GM12873 (cell line): ENCODE data around the gene FBXW11.

ENCODE experiments used
- TF ChIP-seq, protein P1 (sequence below): IDR thresholded peaks from 2 replicates; pipeline ENCODE4 v1.5.1; 2012; ENCODE audit warnings: low read depth, mild to moderate bottlenecking, moderate library complexity, low read length, control low read depth; ENCODE audit not compliant: insufficient read depth; ENCODE audit errors: missing control alignments

FBXW11 gene

DNA sequence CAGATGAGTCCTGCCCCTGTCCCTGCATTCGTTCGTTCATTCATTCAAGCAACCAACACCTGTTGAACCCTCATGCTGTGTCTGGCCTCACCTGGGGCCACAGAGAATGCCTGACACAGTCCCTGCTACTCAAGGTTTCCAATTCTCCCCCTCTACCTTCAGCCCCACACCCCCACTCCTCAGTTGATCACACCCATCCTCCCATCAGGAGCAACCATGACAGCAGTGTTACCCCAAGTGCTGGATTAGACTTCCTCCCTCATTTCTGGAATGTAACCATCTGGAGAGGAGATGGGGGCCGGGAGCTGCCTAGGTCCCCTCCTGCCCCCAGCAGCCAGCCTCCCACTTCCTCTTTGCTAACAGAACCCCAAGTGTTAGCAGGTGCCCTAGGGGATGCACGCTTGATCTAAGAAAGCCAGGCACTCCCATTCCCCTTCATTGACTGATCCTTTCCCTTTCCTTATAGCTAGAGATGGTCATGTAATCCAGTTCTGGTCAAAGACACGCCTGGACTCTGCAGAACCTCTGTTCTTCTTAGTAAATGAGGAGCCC lies 163.6 kb downstream of the FBXW11 start:
- TF ChIP-seq, protein P1, sequence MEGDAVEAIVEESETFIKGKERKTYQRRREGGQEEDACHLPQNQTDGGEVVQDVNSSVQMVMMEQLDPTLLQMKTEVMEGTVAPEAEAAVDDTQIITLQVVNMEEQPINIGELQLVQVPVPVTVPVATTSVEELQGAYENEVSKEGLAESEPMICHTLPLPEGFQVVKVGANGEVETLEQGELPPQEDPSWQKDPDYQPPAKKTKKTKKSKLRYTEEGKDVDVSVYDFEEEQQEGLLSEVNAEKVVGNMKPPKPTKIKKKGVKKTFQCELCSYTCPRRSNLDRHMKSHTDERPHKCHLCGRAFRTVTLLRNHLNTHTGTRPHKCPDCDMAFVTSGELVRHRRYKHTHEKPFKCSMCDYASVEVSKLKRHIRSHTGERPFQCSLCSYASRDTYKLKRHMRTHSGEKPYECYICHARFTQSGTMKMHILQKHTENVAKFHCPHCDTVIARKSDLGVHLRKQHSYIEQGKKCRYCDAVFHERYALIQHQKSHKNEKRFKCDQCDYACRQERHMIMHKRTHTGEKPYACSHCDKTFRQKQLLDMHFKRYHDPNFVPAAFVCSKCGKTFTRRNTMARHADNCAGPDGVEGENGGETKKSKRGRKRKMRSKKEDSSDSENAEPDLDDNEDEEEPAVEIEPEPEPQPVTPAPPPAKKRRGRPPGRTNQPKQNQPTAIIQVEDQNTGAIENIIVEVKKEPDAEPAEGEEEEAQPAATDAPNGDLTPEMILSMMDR: no peak

- TF ChIP-seq, protein P1: no peak
Observed at GRCh38 chr5:171841984-171842776, 164.3 kb downstream of the FBXW11 start.

- TF ChIP-seq, protein P1: no peak
Observed at GRCh38 chr5:171840711-171841522, 165.5 kb downstream of the FBXW11 start.

- TF ChIP-seq, protein P1: no peak
Observed at GRCh38 chr5:171840066-171840465, 166.4 kb downstream of the FBXW11 start.

DNA sequence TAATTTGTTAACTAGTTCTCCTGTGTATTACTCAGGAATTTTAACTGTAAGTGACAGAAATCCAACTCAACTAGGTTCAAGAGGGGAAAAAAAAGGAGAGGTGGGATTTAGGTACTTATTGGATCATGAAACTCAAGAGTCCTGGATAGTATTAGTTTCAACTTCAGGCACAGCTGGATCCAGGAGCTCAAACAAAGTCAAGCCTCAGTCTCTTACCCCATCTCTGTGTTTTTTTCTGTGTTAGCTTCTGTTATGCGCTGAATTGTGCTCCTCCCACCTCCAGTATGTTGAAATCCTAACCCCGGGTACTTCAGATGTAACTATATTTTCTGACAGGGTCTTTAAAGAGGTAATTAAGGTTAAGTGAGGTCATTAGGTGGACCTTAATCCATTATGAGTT lies 167.3 kb downstream of the FBXW11 start:
- TF ChIP-seq, protein P1: no peak

DNA sequence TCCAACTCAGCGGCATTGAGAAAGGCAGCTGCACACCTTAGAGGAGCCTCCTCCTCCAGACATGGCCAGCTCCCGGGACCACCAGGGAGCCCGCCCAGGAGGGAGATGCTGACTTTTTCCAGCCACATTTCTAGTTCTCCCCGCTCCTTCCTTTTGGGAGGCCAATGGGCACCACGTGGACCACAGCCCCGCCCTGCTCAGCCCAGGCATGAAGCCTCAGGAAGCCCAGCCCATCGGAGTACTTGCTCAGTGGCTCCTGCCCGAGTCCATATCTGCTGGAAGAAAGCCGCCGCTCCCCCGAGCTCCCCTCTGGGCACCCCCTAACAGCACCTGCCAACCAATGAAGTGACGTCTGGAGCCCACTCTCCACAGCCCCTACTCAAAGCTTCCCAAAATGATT lies 168.4 kb downstream of the FBXW11 start:
- TF ChIP-seq, protein P1: no peak

GRCh38 chr5:171837522-171837921 lies 168.9 kb downstream of the FBXW11 start:
- TF ChIP-seq, protein P1: no peak
